Measurements from ENCODE around the gene SLC25A3. TPM values are rescaled to one million over a fixed set of nuclear protein-coding genes. Genes with fewer than 3 reads are reported as not detected.
"Not testable (repeated sequence)": the region's sequence is repeated elsewhere in the genome, so short reads cannot be mapped to it uniquely, and the experiment has no call there.

The SLC25A3 gene
- total RNA-seq: 1,000 to 10,000 TPM in 1 of 2 donors, 100 to 1,000 TPM in 1; 853 to 1,432 TPM

DNA sequence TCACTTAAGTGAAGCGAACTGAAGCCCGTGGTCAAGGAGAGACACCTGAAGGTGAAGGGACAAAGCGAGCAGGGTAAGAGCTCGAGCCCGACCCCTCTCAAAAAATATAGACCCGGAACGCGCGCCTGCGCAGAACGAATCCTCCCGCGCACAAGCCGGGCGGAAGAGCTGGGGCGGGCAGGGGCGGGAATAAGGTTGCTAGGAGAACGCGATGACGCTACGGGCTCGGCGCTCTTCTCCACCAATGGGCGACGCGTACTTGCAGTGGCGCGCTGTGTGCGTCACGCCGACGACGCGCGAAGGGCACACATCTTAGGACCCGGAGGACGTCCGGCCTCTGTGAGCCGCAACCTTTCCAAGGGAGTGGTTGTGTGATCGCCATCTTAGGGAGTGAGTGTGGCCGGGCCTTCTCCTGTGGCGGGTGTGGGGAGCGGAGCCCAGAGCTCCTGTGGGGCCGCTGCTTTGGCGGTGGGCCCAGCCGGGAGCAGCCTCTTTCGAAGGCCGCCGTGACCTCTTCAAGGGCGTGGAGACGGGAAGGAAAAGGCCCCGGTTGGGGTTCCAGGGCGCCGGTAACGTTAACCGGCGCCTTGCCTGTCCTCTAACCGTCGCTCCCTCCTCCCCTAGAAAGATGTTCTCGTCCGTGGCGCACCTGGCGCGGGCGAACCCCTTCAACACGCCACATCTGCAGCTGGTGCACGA is at the start of gene SLC25A3:
Gene SLC25A3 (plus strand): TSS at position 336 of the 699 bp plus-strand sequence. CDS start 293 bp downstream, at position 629.
- DNase-seq (ENCODE audit: low spot score): peak; percentile 98
- Histone ChIP-seq H3K27me3 (no peaks in the 10 kb centered on the region), H3K36me3 (peaks cover 32% of the 10 kb centered on the region), H3K9me3 (no peaks in the 10 kb centered on the region), H3K27ac (peak within 1 kb of the TSS; percentile 97 to 100), H3K4me3 (peak within 1 kb of the TSS; percentile 76 to 100), H3K4me1 (peaks cover 0 to 27% of the 10 kb centered on the region in 2 donors)
- TF ChIP-seq, protein P1, sequence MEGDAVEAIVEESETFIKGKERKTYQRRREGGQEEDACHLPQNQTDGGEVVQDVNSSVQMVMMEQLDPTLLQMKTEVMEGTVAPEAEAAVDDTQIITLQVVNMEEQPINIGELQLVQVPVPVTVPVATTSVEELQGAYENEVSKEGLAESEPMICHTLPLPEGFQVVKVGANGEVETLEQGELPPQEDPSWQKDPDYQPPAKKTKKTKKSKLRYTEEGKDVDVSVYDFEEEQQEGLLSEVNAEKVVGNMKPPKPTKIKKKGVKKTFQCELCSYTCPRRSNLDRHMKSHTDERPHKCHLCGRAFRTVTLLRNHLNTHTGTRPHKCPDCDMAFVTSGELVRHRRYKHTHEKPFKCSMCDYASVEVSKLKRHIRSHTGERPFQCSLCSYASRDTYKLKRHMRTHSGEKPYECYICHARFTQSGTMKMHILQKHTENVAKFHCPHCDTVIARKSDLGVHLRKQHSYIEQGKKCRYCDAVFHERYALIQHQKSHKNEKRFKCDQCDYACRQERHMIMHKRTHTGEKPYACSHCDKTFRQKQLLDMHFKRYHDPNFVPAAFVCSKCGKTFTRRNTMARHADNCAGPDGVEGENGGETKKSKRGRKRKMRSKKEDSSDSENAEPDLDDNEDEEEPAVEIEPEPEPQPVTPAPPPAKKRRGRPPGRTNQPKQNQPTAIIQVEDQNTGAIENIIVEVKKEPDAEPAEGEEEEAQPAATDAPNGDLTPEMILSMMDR (IDR thresholded peaks at IDR 0.05): no peak

DNA sequence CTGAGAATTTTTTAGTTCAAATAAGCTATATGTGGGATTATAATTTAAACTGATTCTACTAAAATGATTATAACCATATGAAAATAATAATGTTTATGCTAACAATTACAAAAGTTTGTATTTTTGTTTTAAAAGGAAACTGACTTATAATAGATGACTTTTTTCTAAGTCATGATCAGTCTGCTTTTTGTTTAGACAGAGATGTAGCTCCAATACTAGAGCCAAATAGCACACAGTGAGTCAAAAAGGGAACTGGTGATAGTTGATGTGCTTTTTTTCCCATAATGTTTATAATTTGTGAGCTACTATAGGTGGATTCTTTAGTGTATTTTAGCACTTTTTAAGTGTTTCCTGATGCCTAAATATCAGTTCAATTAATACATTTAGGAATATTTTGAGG is 49.8 kb upstream of the SLC25A3 start:
- DNase-seq (ENCODE audit: low spot score): no peak
- H3K4me3 ChIP-seq: no peak overlapping the region
- H3K9me3 ChIP-seq: no peaks in the 10 kb centered on the region
- TF ChIP-seq, protein P1 (IDR thresholded peaks at IDR 0.05): no peak
- no peak overlapping the region for H3K27ac ChIP-seq
- no peaks in the 10 kb centered on the region for H3K27me3 ChIP-seq
- peaks cover 13% of the 10 kb centered on the region for H3K36me3 ChIP-seq
- no peaks in the 10 kb centered on the region for H3K4me1 ChIP-seq

GRCh38 chr12:98544751-98545150 is 48.7 kb upstream of the SLC25A3 start:
- Histone ChIP-seq H3K4me3 (no peak overlapping the region), H3K27ac (no peak overlapping the region), H3K27me3 (no peaks in the 10 kb centered on the region), H3K9me3 (no peaks in the 10 kb centered on the region), H3K4me1 (no peaks in the 10 kb centered on the region), H3K36me3 (peaks cover 13% of the 10 kb centered on the region)
- TF ChIP-seq, protein P1 (IDR thresholded peaks at IDR 0.05): no peak
- DNase-seq (ENCODE audit: low spot score): no peak

GRCh38 chr12:98549371-98550110 is 43.9 kb upstream of the SLC25A3 start:
- Histone ChIP-seq H3K36me3 (peaks cover 13% of the 10 kb centered on the region), H3K27ac (no peak overlapping the region), H3K4me3 (no peak overlapping the region), H3K9me3 (no peaks in the 10 kb centered on the region), H3K27me3 (no peaks in the 10 kb centered on the region), H3K4me1 (no peaks in the 10 kb centered on the region)
- TF ChIP-seq, protein P1 (IDR thresholded peaks at IDR 0.05): no peak
- DNase-seq (ENCODE audit: low spot score): no peak

- H3K36me3 ChIP-seq: peaks cover 5% of the 10 kb centered on the region
- no peaks in the 10 kb centered on the region for H3K27me3 ChIP-seq
- no peak overlapping the region for H3K27ac ChIP-seq
- DNase-seq (ENCODE audit: low spot score): no peak
- TF ChIP-seq, protein P1 (IDR thresholded peaks at IDR 0.05): no peak
- no peaks in the 10 kb centered on the region for H3K9me3 ChIP-seq
- no peaks in the 10 kb centered on the region for H3K4me1 ChIP-seq
- no peak overlapping the region for H3K4me3 ChIP-seq
Measured at GRCh38 chr12:98551787-98552186, 41.7 kb upstream of the SLC25A3 start.

DNA sequence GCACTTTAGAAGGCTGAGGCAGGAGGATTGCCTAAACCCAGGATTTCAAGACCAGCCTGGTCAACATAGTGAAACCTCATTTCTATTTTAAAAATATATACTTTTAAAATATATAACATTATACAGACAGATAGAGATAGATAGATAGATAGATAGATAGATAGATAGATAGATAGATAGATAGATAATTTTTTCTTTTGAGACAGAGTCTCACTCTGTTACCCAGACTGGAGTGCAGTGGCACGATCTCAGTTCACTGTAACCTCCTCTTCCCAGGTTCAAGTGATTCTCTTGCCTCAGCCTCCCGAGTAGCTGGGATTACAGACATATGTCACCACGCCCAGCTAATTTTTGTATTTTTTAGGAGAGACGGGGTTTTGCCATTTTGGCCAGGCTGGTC is 35.4 kb upstream of the SLC25A3 start:
- not testable (repeated sequence) for H3K4me3 ChIP-seq; H3K4me1 ChIP-seq; H3K9me3 ChIP-seq; H3K36me3 ChIP-seq; H3K27ac ChIP-seq; DNase-seq (ENCODE audit: low spot score); H3K27me3 ChIP-seq
